Smooth muscle cell (in vitro differentiated cells): ENCODE measurements around the gene FGF18. TPM values are rescaled to one million over a fixed set of nuclear protein-coding genes. Genes with fewer than 3 reads are reported as not detected.
A peak's percentile ranks its signal among the peaks of the same experiment; 100 is the strongest.

ENCODE experiments used
- DNase-seq: peaks from one replicate; lab custom pipeline; 2025; ENCODE audit not compliant: unreplicated experiment; lab: John Stamatoyannopoulos, UW
- H2AFZ ChIP-seq: fragments of 200-600 bp; sonication (generic); 2 replicates; pipeline ENCODE4 v1.6.0; 2016; ENCODE audit warnings: antibody characterized with exemption, low read depth, mild to moderate bottlenecking
- H3F3A ChIP-seq: fragments of 200-600 bp; sonication (generic); 2 replicates; pipeline ENCODE4 v1.6.0; 2017; ENCODE audit warnings: antibody characterized with exemption, low read depth
- H3K27ac ChIP-seq: fragments of 200-600 bp; sonication (generic); 2 replicates; pipeline ENCODE4 v1.5.1; 2016; ENCODE audit warnings: low read depth, mild to moderate bottlenecking
- H3K27me3 ChIP-seq: fragments of 200-600 bp; sonication (generic); 2 replicates; pipeline ENCODE4 v1.6.1; 2016; ENCODE audit warnings: low read depth, mild to moderate bottlenecking
- H3K36me3 ChIP-seq: fragments of 200-600 bp; sonication (generic); 2 replicates; pipeline ENCODE4 v1.5.1; 2016; ENCODE audit warnings: low read depth
- H3K4me1 ChIP-seq: fragments of 200-600 bp; sonication (generic); 2 replicates; pipeline ENCODE4 v1.5.1; 2016; ENCODE audit warnings: low read depth
- H3K4me2 ChIP-seq: fragments of 200-600 bp; sonication (generic); 2 replicates; pipeline ENCODE4 v1.6.0; 2016; ENCODE audit warnings: mild to moderate bottlenecking
- H3K4me3 ChIP-seq: fragments of 200-600 bp; sonication (generic); 2 replicates; pipeline ENCODE4 v1.5.1; 2016; ENCODE audit warnings: mild to moderate bottlenecking
- H3K79me2 ChIP-seq: fragments of 200-600 bp; sonication (generic); 2 replicates; pipeline ENCODE4 v1.6.0; 2016; ENCODE audit warnings: low read depth, mild to moderate bottlenecking
- H3K9ac ChIP-seq: fragments of 200-600 bp; sonication (generic); 2 replicates; pipeline ENCODE4 v1.6.0; 2016; ENCODE audit warnings: low read depth
- H3K9me3 ChIP-seq: fragments of 200-600 bp; sonication (generic); replicated peaks from 2 replicates; pipeline ENCODE4 v1.5.1; 2016; ENCODE audit warnings: low read depth
- H4K20me1 ChIP-seq: fragments of 200-600 bp; sonication (generic); 2 replicates; pipeline ENCODE4 v1.6.0; 2016; ENCODE audit warnings: low read depth
- CTCF ChIP-seq: fragments of 200-600 bp; sonication (generic); IDR thresholded peaks from 2 replicates; pipeline ENCODE4 v1.5.1; 2017; ENCODE audit warnings: borderline replicate concordance, mild to moderate bottlenecking, antibody characterized with exemption; ENCODE audit not compliant: insufficient read depth, poor library complexity, severe bottlenecking
- WGBS: methylation state at CpG from one replicate; pipeline ENCODE4 v1.1.7; 2016; ENCODE audit warnings: low lambda C conversion rate; 5-methylcytosine and 5-hydroxymethylcytosine counted together
- polyA plus RNA-seq: library from polyadenylated mRNA; unstranded; fragments of >200 nt; fragmentation: Nextera tagmentation; extraction: Ambion mirVana; gene quantifications from 2 replicates; pipeline ENCODE4 v1.2.1, GENCODE V29; 2016
- total RNA-seq: library from RNA; depleted of rRNA; stranded (reverse); fragments of >200 nt; gene quantifications from 2 replicates; pipeline ENCODE4 v1.2.3, GENCODE V29; 2014

FGF18 gene
- total and polyA plus RNA-seq, 2 experiments from 2014 or later = 0.21 TPM; not detected in 1

- H3K9ac ChIP-seq = no peak overlapping the region
- no peak overlapping the region for H2AFZ ChIP-seq
- H3K9me3 ChIP-seq = no peaks in the 10 kb centered on the region
- WGBS = 92% methylated on average over 11 of the region's 11 CpGs
- H4K20me1 ChIP-seq = peaks cover 95% of the 10 kb centered on the region
- H3K27ac ChIP-seq = no peak overlapping the region
- peaks cover 12% of the 10 kb centered on the region for H3K4me1 ChIP-seq
- peaks cover 14% of the 10 kb centered on the region for H3K27me3 ChIP-seq
- H3K79me2 ChIP-seq = no peaks in the 10 kb centered on the region
- no peak for TF ChIP-seq CTCF
- peaks cover 20% of the 10 kb centered on the region for H3F3A ChIP-seq
- H3K36me3 ChIP-seq = peaks cover 2% of the 10 kb centered on the region
- no peak overlapping the region for H3K4me3 ChIP-seq
- H3K4me2 ChIP-seq = no peak overlapping the region
- no peak for DNase-seq
These were observed 3.0 kb upstream of the FGF18 start for GRCh38 chr5:171416160-171417049.

DNA sequence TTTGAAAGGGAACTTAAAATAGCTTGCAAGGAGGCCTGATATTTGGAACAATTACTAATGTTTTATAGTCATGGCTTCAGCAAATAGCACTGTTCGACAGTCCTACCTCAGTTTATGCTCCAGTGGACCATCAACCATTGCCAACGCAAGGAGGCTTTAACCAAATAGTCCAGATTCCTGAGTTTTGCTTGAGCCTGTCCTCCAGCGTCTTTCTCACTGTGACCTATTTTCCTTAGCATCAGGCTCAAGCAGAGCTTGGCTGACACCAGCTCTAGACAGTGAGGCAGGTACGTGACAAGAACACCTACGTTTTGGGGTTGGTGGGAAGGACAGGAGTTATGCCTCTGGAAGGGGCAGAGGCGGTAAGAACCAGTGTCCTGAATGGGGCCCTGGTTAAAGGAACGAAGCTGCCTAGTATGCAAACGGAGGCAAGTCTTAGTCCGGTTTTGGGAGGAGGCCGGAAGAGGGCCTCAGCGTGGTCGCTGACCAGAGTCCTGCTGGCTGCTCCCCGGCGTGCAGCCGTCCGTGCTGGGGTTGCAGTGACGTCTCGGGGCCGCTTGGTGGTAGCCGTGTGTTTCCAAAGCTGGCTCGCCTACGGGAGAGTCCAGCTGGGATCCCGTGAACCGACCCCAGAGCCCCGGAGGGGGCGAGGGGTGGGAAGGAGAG, 998 bp upstream of the FGF18 start:
- no peak overlapping the region for H3K27ac ChIP-seq
- H2AFZ ChIP-seq = no peak overlapping the region
- no peaks in the 10 kb centered on the region for H3K9me3 ChIP-seq
- peak; percentile 93 for TF ChIP-seq CTCF
- peaks cover 76% of the 10 kb centered on the region for H4K20me1 ChIP-seq
- H3K4me3 ChIP-seq = peak overlapping the region; percentile 53
- DNase-seq = peak; percentile 54
- peaks cover 5% of the 10 kb centered on the region for H3F3A ChIP-seq
- no peaks in the 10 kb centered on the region for H3K79me2 ChIP-seq
- 9% methylated on average over 25 of the region's 26 CpGs for WGBS
- peaks cover 16% of the 10 kb centered on the region for H3K27me3 ChIP-seq
- no peak overlapping the region for H3K9ac ChIP-seq
- H3K4me1 ChIP-seq = peaks cover 12% of the 10 kb centered on the region
- peak overlapping the region; percentile 96 for H3K4me2 ChIP-seq
- no peaks in the 10 kb centered on the region for H3K36me3 ChIP-seq

- Histone ChIP-seq H3K36me3 (no peaks in the 10 kb centered on the region), H3F3A (peaks cover 3% of the 10 kb centered on the region), H3K27ac (no peak overlapping the region), H3K4me3 (peak overlapping the region; percentile 53), H4K20me1 (peaks cover 63% of the 10 kb centered on the region), H3K4me2 (peak overlapping the region; percentile 96), H3K4me1 (peaks cover 12% of the 10 kb centered on the region), H3K27me3 (peaks cover 16% of the 10 kb centered on the region), H3K9me3 (no peaks in the 10 kb centered on the region), H3K9ac (no peak overlapping the region), H2AFZ (no peak overlapping the region), H3K79me2 (no peaks in the 10 kb centered on the region)
- DNase-seq = no peak
- TF ChIP-seq CTCF = no peak
- WGBS = 2% methylated on average over 25 of the region's 95 CpGs
These were observed 412 bp downstream of the FGF18 start for GRCh38 chr5:171419688-171420430.
